Measurements from ENCODE around the gene PUSL1. TPM values are rescaled to one million over a fixed set of nuclear protein-coding genes. Genes with fewer than 3 reads are reported as not detected.

Gene PUSL1
- total and polyA plus RNA-seq, 11 donors, result 6.8 to 17.7 (median 10.3) TPM

DNA sequence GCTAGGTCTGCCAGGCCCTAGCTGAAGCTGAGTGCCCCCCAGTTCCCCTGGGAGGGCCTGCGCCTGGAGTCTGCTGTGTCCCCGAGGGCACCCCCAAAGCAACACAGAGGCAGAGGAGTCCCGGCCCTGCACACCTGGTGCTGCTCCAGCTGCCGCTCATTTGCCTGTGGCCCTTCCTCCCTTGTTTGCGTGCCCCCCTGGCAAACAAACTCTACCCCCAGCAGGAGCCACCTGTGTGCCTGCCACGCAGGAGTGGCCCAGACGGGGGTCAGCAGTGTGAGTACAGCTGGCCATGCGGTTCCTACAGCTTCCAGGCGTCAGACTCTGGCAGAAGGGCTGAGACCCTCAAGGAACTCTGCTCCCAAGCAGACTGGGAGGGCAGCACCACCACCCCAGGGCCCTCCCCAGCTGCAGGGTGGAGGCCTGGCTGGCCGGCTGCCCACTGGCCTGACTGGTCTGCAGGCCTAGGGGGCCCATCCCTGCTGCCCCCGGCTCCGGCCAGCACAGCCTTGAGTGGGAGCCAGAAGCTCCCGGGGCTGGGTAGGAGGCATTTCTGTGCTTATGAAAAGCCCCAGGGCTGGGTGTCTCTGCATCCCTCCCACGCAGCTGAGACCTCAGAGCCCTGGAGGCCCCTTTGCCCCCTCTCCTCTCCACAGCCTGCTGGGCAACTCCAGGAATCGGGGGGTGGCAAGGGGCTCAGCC lies 22.1 kb downstream of the PUSL1 start:
- Histone ChIP-seq H3K9me3 (no peaks in the 10 kb centered on the region), H3K27me3 (no peaks in the 10 kb centered on the region), H3K4me3 (no peak overlapping the region), H3K36me3 (peaks cover 0 to 28% (median 22%) of the 10 kb centered on the region in 9 donors), H3K4me1 (peaks cover 4 to 54% (median 22%) of the 10 kb centered on the region in 12 donors), H3K27ac (no peak overlapping the region)
- peak in 1 of 4 donors; percentile 4 for ATAC-seq
- TF ChIP-seq POLR2A (IDR thresholded peaks at IDR 0.05), result no peak
- TF ChIP-seq, protein P1, sequence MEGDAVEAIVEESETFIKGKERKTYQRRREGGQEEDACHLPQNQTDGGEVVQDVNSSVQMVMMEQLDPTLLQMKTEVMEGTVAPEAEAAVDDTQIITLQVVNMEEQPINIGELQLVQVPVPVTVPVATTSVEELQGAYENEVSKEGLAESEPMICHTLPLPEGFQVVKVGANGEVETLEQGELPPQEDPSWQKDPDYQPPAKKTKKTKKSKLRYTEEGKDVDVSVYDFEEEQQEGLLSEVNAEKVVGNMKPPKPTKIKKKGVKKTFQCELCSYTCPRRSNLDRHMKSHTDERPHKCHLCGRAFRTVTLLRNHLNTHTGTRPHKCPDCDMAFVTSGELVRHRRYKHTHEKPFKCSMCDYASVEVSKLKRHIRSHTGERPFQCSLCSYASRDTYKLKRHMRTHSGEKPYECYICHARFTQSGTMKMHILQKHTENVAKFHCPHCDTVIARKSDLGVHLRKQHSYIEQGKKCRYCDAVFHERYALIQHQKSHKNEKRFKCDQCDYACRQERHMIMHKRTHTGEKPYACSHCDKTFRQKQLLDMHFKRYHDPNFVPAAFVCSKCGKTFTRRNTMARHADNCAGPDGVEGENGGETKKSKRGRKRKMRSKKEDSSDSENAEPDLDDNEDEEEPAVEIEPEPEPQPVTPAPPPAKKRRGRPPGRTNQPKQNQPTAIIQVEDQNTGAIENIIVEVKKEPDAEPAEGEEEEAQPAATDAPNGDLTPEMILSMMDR (IDR thresholded peaks at IDR 0.05), result no peak
- no peak for DNase-seq
- intact Hi-C loops (cut with DNase I), result no loop called here
- WGBS, 4 donors, result 63 to 79% (median 66%) methylated on average over 12 to 15 of the region's 15 CpGs

DNA sequence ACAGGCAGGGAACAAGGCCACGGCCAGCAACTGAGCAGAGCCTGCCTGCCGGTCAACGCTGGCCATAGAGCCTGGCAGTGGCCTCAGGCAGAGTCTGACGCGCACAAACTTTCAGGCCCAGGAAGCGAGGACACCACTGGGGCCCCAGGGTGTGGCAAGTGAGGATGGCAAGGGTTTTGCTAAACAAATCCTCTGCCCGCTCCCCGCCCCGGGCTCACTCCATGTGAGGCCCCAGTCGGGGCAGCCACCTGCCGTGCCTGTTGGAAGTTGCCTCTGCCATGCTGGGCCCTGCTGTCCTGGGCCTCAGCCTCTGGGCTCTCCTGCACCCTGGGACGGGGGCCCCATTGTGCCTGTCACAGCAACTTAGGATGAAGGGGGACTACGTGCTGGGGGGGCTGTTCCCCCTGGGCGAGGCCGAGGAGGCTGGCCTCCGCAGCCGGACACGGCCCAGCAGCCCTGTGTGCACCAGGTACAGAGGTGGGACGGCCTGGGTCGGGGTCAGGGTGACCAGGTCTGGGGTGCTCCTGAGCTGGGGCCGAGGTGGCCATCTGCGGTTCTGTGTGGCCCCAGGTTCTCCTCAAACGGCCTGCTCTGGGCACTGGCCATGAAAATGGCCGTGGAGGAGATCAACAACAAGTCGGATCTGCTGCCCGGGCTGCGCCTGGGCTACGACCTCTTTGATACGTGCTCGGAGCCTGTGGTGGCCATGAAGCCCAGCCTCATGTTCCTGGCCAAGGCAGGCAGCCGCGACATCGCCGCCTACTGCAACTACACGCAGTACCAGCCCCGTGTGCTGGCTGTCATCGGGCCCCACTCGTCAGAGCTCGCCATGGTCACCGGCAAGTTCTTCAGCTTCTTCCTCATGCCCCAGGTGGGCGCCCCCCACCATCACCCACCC lies 22.9 kb downstream of the PUSL1 start, which contains the start of gene TAS1R3:
TAS1R3 (plus strand) TSS at position 213 of the 898 bp plus-strand sequence; CDS start at position 279, 66 bp downstream.
- H3K4me3 ChIP-seq, result no peak within 1 kb of the TSS
- TF ChIP-seq, protein P1 (IDR thresholded peaks at IDR 0.05), result no peak
- TF ChIP-seq POLR2A (IDR thresholded peaks at IDR 0.05), result no peak
- H3K9me3 ChIP-seq, result no peaks in the 10 kb centered on the region
- H3K4me1 ChIP-seq, result peaks cover 2 to 46% (median 14%) of the 10 kb centered on the region in 12 donors
- no peaks in the 10 kb centered on the region for H3K27me3 ChIP-seq
- intact Hi-C loops (cut with DNase I), result no loop called here
- DNase-seq (no peak), ATAC-seq (no peak)
- peaks cover 0 to 31% (median 22%) of the 10 kb centered on the region in 9 donors for H3K36me3 ChIP-seq
- no peak within 1 kb of the TSS for H3K27ac ChIP-seq
- WGBS, 4 donors, result 73 to 84% (median 79%) methylated on average over 21 to 41 of the region's 41 CpGs

DNA sequence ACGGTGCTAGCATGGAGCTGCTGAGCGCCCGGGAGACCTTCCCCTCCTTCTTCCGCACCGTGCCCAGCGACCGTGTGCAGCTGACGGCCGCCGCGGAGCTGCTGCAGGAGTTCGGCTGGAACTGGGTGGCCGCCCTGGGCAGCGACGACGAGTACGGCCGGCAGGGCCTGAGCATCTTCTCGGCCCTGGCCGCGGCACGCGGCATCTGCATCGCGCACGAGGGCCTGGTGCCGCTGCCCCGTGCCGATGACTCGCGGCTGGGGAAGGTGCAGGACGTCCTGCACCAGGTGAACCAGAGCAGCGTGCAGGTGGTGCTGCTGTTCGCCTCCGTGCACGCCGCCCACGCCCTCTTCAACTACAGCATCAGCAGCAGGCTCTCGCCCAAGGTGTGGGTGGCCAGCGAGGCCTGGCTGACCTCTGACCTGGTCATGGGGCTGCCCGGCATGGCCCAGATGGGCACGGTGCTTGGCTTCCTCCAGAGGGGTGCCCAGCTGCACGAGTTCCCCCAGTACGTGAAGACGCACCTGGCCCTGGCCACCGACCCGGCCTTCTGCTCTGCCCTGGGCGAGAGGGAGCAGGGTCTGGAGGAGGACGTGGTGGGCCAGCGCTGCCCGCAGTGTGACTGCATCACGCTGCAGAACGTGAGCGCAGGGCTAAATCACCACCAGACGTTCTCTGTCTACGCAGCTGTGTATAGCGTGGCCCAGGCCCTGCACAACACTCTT lies 23.8 kb downstream of the PUSL1 start:
- no peaks in the 10 kb centered on the region for H3K27me3 ChIP-seq
- H3K4me3 ChIP-seq, result no peak overlapping the region
- TF ChIP-seq, protein P1 (IDR thresholded peaks at IDR 0.05), result no peak
- no peak for TF ChIP-seq POLR2A (IDR thresholded peaks at IDR 0.05)
- H3K4me1 ChIP-seq, result peaks cover 0 to 37% (median 9%) of the 10 kb centered on the region in 12 donors
- ATAC-seq (no peak), DNase-seq (no peak)
- intact Hi-C loops (cut with DNase I), result no loop called here
- no peak overlapping the region for H3K27ac ChIP-seq
- WGBS, 4 donors, result 76 to 87% (median 87%) methylated on average over 10 to 57 of the region's 57 CpGs
- no peaks in the 10 kb centered on the region for H3K9me3 ChIP-seq
- peaks cover 0 to 34% (median 22%) of the 10 kb centered on the region in 9 donors for H3K36me3 ChIP-seq
